HG02798 (cell line): ENCODE measurements around the gene OTOS.

Experiments used
- ATAC-seq: cut with Tn5 transposase; IDR thresholded peaks from one replicate; pipeline ENCODE4 v1.9.1; 2021; ENCODE audit warnings: mild to moderate bottlenecking; ENCODE audit not compliant: unreplicated experiment, poor library complexity

OTOS gene

DNA sequence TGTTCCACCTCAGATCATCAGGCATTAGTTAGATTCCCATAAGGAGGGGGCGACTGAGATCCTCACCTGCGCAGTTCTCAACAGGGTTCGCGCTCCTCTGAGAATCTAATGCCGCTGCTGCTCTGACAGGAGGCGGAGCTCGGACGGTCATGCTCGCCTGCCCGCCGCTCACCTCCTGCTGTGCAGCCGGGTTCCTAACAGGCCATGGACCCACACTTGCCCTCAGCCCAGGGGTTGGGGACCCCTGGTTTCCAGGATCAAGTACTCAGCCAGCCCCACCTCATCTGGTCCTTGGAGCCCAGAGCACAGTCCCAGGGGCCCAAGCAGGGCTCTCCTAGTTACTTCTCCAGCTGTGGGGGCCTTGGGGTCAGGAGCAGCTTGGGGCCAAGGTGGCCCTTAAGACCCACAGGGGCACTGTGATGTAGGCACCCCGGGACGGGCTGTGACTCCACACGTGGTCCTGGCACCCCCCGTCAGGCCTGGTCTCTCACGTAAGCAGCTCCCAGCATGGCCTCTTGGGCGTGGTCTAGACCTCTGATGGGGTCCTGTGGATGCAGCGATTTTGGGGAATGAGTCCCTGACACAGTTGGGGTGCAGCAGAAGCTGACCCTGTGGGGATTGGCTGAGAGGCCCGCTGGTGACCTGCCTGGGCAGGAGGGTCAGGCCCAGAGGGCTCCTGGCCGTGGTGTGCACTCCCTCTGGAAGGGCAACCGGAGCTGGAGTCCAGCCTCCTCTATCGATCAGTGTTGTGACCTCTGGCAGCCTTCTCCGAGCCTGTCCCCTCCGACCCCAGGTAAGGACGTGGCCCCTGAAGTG lies 28.3 kb upstream of the OTOS start:
- ATAC-seq = no peak

DNA sequence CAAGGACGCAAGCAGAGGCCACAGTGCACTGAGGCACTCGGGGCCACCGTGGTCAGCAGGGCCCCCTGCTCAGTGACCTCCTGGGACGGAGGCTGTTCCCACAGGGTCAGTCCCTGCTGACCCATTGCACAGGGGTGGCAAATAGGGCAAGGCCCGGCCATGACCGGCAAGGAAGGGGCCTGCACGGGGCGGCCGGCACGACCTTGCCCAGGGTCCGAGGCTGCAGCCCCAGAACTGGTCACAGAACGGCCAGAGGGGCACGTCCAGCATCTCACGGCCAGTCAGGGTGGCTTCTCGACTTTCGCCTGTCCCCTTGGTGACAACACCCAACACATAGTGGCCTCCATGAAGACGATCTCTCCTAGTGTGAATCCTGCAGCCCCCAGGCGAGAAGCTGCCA lies 27.6 kb upstream of the OTOS start:
- ATAC-seq = no peak

DNA sequence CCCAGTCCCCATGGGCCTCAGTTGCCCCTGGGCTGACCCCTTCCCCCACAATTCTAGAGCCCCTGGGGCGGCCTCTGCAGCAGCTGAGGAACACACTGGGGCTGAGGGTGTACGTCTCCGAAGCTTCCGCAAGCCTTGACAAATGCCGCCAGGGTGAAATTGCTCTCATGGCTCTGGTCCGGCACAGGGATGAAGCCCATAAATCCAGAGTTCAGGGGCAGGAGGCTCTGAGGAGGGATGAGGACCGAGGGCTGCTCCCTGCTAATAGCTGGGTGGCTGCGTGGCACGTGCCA lies 27.1 kb upstream of the OTOS start:
- ATAC-seq = no peak

DNA sequence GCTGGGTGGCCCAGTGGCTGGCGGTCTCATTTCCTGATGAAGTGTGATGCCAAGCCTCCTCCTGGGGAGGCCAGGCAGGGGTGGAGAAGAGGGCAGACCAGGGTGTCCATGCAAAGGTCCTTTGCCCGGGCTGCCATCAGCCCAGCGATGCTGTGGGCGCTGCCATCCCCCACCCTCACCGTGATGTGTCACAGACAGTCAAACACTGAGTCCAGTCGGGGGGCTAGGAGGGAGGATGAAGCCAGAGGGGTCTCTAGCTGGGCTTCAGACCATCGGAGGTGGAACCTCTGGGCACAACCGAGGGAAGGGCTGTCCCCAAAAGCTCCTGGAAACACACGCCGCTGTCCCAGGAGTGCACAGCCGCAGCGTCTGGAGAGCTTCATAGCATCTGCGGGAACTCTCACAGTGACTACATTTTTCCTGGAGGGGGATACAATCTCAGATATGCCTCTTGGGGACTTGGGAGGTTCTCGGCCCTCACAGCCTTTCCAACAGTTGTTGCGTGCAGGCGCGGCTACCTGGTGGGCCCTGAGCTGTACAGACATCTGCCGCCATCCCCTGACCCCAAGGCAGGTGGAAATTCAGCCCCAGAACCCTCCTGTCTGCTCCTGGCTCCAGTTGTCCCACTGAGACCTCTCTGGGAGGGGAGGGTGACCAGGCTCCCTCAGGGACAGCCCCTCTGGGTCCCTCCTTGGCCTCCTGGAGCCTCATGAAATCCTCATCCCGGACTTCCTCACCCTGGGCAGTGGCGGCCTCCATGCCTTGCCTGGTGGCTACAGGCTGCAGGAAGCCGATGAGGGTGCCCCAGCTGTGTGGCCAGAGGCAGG lies 26.5 kb upstream of the OTOS start:
- no peak for ATAC-seq

DNA sequence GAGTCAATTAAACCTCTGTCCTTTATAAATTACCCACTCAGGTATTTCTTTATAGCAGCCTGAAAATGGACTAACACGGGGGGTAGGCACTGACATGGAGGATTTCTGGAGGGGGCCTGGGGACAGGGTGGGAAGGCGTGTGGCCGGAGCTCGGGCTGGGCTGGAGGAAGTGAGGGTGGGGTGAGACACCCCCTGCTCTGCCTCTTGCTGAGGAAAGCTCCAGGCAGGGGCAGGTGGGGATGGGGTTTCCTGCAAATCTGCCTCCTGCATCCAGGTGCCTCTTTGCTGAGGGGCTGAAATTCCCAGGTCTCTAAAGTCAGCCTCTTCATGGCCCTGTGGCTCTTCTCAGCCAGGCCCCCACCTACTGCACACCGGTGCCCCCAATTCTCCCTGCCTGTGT lies 25.7 kb upstream of the OTOS start:
- ATAC-seq = no peak

DNA sequence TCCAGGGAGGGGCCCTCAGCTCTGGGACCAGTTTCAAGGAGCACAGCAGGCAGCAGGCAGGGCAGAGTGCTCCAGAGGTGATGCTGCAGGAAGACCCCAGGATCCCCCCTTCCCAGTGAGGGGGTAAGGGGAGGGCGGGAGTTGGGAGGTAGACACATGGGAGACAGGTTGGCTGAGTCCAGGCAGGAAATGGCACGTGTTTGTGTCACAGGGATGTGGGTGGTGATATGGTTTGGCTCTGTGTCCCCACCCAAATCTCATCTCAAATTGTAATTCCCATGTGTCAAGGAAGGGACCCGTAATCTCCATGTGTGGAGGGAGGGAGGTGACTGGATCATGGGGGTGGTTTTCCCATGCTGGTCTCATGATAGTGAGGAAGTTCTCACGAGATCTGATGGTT lies 25.2 kb upstream of the OTOS start:
- ATAC-seq = no peak

DNA sequence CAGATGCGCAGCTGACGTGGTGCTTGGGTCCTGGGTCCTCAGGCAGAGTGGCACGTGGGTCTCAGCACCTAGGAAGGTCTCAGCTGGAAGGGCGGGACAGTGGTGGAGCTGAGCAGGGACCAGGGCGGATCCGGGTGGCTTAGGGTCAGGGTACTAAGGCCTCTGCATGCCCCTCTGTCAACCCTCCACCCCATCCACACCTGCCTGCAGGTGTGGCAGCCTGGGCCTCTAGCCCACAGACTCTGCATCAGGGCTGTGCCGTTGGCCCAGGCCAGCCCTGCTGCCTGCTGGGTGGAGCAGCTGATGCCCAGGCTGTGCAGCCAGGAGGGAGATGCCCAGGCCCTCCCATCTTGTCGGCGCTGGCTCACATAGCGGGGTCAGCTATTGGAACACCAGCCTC lies 24.6 kb upstream of the OTOS start:
- no peak for ATAC-seq

DNA sequence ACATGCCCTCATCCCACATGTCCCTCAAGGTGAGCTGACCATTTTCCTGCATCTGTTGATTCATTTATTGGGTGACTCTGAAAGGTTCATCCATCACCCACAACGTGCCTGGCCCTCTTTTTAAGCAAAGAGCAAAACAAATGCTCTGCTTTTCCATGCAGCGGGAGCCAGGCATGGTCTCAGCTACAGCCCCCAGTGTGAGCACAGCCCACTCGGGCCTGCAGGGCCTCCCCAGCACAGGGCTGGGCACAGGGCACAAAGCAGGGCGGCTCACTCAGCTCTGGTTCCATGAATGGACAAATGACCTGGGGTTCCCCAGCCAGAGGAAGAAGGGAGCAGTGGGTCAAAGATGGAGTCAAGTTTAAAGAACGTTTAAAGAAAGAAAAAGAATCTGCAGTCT lies 24.1 kb upstream of the OTOS start:
- no peak for ATAC-seq

DNA sequence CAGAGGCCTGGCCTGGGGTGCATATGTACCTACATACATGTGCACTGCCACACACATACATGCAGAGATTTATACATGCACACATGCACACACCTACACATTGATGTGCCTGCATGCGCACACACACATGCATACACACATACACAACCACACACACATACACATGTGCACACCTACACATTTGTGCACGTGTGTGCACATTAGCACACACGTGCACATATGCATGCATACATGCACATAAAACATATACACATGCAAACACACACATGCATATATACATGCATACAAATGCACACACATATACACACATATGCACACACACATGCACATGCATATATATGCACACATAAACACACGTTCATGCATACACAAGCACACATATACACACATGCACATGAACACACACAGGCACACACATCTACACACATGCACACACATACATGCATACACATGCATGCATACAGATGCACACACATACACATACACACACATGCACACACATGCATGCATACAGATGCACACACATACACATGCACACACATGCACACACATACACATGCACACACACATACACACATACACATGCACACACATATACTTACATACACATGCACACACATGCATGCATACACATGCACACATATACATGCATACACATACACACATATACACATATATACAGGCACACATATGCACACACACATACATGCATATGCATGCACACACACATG lies 23.6 kb upstream of the OTOS start:
- no peak for ATAC-seq

DNA sequence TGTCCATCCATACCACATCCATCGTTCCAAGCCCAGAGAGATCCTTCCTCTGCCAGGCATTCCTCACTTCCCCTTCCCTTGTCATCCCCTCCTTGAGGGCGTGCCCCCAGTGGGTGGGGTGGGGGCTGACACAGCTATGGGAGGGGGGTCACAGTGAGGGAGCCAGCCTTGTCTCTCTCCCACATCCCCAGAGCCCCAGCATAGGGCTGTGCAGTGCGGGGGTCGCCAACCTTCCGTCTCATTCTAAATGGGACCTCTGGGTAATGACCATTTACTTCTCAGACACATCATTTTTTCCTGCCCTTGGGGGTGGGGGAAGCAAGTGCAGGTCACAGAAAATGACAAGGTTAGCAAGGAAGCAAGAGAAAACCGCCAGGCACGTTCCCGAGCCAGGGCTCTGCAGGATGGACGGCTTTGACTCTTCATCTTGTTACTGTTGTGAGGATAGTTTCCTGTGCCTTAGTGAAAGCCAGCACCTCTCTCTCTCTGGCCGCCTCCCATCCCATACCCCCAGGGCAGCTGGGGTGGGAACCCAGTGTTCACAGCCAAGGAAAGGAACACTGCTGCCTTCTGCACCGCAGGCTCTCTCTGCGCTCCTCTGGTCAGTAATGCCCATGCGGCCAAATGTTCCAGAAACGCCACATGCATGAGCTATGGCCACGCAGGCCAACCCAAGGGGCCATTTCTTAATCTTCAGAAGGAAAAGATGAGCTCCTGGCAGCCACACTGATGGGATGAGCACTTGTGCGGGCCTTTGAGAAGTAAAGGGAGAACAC lies 22.7 kb upstream of the OTOS start:
- no peak for ATAC-seq

DNA sequence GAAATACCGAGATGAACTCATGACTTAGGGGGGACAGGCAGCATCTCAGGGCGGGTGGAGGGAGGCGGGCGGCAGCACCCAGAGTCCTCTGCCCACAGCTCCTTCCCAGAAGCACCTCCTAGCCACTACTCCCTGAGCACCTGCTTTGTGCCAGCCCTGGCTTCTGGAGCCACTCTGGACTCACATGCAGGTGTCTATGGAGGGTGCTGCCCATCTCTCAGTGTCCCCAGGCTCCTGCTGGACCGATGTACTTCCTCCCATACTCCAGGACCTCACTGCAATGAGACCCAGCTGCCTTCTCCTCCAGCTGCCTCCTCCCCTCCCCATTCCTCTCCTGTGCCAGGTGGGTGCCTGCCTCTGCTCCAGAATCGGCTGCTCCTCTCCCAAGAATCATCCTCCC lies 22.1 kb upstream of the OTOS start:
- ATAC-seq = no peak

DNA sequence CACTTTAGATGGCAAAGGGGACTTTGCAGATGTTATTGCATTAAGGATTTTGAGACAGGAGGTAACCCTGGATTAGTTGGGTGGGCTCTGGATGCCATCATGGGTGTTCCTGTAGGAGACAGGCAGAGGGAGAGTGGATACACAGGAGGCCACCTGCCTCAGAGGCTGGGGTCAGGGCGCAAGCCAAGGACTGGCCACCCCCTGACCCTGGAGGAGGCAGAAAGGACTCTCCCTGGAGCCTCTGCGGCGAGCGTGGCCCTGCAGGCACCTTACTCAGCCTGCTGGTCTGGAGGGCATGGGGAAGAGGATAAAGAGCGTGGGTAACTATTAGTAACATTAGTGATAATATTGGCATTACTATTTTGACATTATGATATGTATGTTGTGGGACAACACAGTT lies 21.6 kb upstream of the OTOS start:
- no peak for ATAC-seq

DNA sequence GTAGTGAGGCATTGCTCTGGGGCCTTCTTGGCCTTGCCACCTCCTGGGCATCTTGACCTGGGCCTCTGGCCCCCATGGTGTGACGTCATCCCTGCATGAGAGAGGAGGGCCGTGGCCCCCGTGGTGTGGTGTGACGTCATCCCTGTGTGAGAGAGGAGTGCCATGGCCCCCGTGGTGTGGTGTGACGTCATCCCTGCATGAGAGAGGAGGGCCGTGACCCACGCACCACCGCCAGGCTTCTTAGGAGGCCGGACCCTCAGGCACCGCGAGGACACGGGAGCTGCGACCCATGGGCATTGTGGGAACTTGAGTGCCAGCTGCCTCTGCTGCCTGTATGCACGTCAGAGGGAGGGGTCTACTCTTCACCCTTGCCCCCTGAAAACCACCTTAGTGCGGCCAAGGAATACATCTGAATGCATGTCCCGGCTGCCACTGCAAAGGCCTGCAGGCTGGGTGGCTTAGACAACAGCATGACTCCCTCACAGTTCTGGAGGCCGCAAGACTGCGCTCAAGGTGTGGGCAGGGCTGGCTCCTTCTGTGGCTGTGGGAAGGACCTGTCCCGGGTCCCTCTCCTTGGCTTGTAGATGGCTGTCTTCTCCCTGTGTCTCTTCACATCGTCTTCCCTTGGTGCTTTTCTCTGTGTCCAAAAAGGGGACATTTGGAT lies 20.8 kb upstream of the OTOS start:
- no peak for ATAC-seq

DNA sequence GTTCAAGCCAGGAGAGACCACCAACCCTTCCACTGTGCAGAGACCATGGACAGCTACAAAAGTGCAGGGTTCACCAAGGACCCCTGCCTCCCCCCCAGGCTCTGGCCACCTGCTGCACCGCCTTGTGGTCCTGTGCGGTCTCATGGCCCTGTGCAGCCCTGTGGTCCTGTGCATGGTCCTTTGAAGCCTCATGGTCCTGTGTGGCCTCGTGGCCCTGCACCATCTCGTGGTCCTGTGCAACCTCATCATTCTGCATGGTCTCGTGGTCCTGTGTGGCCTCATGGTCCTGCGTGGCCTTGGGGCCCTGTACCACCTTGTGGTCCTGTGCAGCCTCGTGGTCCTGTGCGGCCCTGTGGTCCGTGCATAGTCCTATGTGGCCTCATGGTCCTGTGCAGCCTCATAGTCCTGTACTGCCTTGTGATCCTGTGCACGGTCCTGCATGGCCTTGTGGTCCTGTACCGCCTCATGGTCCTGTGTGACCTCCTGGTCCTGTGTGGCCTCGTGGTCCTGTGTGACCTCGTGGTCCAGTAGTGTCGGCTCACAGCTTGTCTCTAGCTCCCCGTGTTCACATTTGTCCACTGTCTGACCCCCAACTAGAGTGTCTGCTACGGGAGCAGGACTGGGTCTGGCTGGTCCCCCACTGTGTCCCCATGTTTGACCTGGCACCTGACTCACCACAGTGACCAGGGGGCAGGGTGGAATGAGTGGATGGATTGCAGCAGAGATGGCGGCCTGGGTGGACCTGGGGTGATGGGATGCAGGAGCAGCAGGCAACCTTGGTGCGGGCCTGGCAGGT lies 20.0 kb upstream of the OTOS start:
- no peak for ATAC-seq

DNA sequence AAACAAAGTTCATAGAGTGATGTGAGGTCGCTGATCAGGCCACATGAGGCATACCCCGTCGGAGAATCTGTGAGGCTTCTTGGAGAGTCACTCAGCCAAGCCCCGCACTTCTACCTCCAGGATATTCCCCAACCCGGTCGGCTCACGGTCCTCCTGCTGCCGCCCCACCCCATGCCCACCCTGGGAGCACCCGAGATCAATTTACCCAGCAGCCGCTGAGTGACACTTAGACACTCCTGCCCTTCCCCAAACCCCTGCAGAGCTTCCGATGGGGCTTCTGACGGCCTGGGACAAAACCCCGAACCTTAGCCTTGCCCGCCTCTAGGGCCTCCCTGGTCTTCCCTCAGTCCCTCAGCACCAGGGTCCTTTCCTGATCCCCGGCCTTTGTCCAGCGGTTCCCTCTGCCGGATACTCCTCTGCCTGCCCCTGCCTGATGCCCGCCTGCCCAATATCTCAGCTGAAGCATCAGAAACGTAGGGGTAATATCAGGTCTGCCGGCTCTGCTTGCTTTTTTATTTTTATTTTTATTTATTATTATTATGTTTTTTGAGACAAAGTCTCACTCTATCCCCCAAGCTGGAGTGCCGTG lies 18.9 kb upstream of the OTOS start:
- no peak for ATAC-seq

DNA sequence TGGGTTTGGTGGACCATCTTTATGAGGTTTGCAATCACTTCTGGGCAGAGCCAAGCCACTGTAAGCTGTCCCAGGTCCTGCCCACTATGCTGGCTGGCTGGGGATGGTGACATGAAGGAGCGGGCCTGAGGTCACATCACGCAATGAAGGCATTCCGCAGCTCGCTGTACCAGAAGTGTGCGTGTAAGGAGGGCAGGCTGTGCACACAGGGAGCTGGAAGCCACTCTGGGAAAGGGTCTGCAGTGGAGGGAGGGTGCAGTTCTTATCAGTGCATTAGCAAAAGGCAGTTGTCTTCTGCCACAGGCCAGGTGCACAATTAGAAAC lies 16.7 kb upstream of the OTOS start:
- ATAC-seq = no peak

DNA sequence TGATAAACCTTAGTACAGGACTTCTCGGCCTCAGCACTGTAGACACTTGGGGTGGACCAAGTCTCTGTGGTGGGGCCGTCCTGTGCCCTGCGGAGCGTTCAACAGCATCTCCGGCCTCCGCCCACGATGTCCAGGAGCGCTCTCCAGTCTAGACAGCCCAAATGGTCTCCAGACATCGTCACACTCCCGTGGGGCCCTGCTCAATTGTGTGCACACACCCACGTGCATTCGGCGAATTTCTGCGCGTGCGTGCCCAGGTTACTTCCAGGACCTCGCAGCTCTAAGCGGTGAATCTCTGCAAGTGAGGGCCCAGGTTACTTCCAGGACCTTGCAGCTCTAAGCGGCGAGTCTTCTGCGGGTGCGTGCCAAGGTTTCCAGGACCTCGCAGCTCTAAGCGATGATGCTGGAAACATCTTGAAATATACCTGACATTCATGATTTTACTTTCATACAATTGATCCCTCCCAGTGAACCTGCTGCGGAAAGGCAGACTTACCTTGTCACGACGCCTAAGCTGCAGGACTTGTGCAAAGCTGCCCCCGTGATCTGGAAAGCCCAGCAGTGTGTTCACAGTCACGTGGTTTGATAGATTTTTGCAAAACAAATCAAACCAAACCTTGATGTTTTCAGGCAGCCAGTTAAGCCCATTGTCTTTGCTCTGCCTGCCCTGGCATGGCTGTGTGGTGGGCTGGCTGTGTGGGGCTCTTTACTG lies 16.1 kb upstream of the OTOS start:
- no peak for ATAC-seq

DNA sequence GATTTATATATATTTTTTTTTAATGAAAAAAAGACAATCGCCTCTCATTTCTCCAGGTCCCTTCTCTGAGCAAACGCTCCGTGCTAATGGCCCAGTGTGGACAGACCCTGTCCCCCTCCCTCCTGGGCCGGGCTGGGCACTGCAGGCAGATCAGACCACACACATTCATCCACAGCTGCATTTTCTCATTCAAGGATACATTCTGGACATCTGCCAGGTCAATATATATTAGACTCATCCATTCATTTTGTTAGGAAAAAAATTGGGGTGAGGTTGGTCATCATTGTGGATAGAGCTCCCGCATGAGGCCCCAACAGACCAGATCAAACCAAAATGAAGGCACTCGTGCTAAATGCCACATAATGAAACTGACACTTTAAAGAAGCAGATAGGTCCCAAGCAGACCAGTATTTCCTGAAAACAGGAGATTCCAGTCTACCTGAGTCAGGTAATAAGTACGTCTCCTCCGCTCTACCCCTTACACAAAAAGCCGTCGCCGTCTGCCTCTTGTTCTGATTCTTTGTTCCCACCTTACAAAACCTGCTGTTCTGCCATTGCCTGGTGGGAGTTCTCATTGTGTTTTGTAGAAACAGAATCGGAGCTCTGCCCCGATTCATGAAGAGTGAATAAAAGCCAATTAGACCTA lies 15.4 kb upstream of the OTOS start:
- ATAC-seq = no peak
